Karpas-422 (cell line): ENCODE results near the gene SMPX. TPM values are rescaled to one million over a fixed set of nuclear protein-coding genes. Genes with fewer than 3 reads are reported as not detected.

Source experiments
- DNase-seq: peaks from one replicate; pipeline ENCODE4 v3.0.0-alpha.2; 2015
- H2AFZ ChIP-seq: fragments of 200-600 bp; sonication (generic); 2 replicates; pipeline ENCODE4 v1.6.1; 2014; ENCODE audit warnings: antibody characterized with exemption, low read length, mixed read lengths
- H3K27ac ChIP-seq: fragments of 200-600 bp; sonication (generic); 2 replicates; pipeline ENCODE4 v1.5.1; 2014; ENCODE audit warnings: mild to moderate bottlenecking, low read length, moderate library complexity
- H3K27me3 ChIP-seq: fragments of 200-600 bp; sonication (generic); 2 replicates; pipeline ENCODE4 v1.6.1; 2014; ENCODE audit warnings: low read length, mixed read lengths
- H3K36me3 ChIP-seq: fragments of 200-600 bp; sonication (generic); 2 replicates; pipeline ENCODE4 v1.6.1; 2014; ENCODE audit warnings: low read length, mixed read lengths; ENCODE audit not compliant: insufficient read depth
- H3K4me1 ChIP-seq: fragments of 200-600 bp; sonication (generic); 2 replicates; pipeline ENCODE4 v1.6.1; 2014; ENCODE audit warnings: mild to moderate bottlenecking, low read length, mixed read lengths
- H3K4me2 ChIP-seq: fragments of 200-600 bp; sonication (generic); 2 replicates; pipeline ENCODE4 v1.6.1; 2014; ENCODE audit warnings: low read length, low read depth, mild to moderate bottlenecking; ENCODE audit not compliant: poor library complexity, severe bottlenecking
- H3K4me3 ChIP-seq: fragments of 200-600 bp; sonication (generic); 2 replicates; pipeline ENCODE4 v1.5.1; 2014; ENCODE audit warnings: mild to moderate bottlenecking, antibody characterized with exemption, low read length, mixed read lengths
- H3K79me2 ChIP-seq: fragments of 200-600 bp; sonication (generic); 2 replicates; pipeline ENCODE4 v1.6.1; 2014; ENCODE audit warnings: mild to moderate bottlenecking, low read length, mixed read lengths
- H3K9ac ChIP-seq: fragments of 200-600 bp; sonication (generic); 2 replicates; pipeline ENCODE4 v1.6.0; 2014; ENCODE audit warnings: low read length
- H3K9me2 ChIP-seq: fragments of 200-600 bp; sonication (generic), shearing (Covaris generic); replicated peaks from 2 replicates; pipeline ENCODE4 v1.6.0; 2014; ENCODE audit warnings: mild to moderate bottlenecking, low read length, moderate library complexity; ENCODE audit not compliant: insufficient read depth
- H3K9me3 ChIP-seq: fragments of 300-700, 200-600 bp; sonication (generic); 2 replicates; pipeline ENCODE4 v1.6.1; 2014; ENCODE audit warnings: low read length, mixed read lengths
- H4K20me1 ChIP-seq: fragments of 200-600 bp; sonication (generic); 2 replicates; pipeline ENCODE4 v1.6.1; 2014; ENCODE audit warnings: mild to moderate bottlenecking, antibody characterized with exemption, low read length, low read depth; ENCODE audit not compliant: insufficient read depth
- total RNA-seq: library from RNA; depleted of rRNA; stranded (reverse); fragments of >200 nt; shearing (Covaris generic); gene quantifications from 2 replicates; pipeline ENCODE4 v1.2.3, GENCODE V29; 2014; ENCODE audit warnings: low replicate concordance

The SMPX gene
- total RNA-seq, 1 experiment from 2014 or later = not detected

GRCh38 chrX:21700967-21701366, 56.9 kb downstream of the SMPX start:
- H3K27me3 ChIP-seq = no peaks in the 10 kb centered on the region
- DNase-seq = no peak
- no peak overlapping the region for H3K27ac ChIP-seq
- no peaks in the 10 kb centered on the region for H3K9me2 ChIP-seq
- no peaks in the 10 kb centered on the region for H3K79me2 ChIP-seq
- H3K36me3 ChIP-seq = no peaks in the 10 kb centered on the region
- H3K4me2 ChIP-seq = no peak overlapping the region
- H3K4me1 ChIP-seq = no peaks in the 10 kb centered on the region
- no peaks in the 10 kb centered on the region for H4K20me1 ChIP-seq
- no peak overlapping the region for H2AFZ ChIP-seq
- no peak overlapping the region for H3K4me3 ChIP-seq
- H3K9ac ChIP-seq = no peak overlapping the region
- no peaks in the 10 kb centered on the region; the same call in 1 of the 2 replicates for H3K9me3 ChIP-seq

GRCh38 chrX:21700275-21700674, 57.6 kb downstream of the SMPX start:
- H4K20me1 ChIP-seq = no peaks in the 10 kb centered on the region
- no peaks in the 10 kb centered on the region for H3K79me2 ChIP-seq
- H3K9me2 ChIP-seq = no peaks in the 10 kb centered on the region
- no peak overlapping the region for H3K4me2 ChIP-seq
- H3K36me3 ChIP-seq = no peaks in the 10 kb centered on the region
- H3K9ac ChIP-seq = no peak overlapping the region
- H2AFZ ChIP-seq = no peak overlapping the region
- H3K4me3 ChIP-seq = no peak overlapping the region
- no peaks in the 10 kb centered on the region for H3K27me3 ChIP-seq
- H3K27ac ChIP-seq = no peak overlapping the region
- no peak for DNase-seq
- H3K4me1 ChIP-seq = no peaks in the 10 kb centered on the region
- no peaks in the 10 kb centered on the region; the same call in 1 of the 2 replicates for H3K9me3 ChIP-seq

GRCh38 chrX:21699136-21699535, 58.8 kb downstream of the SMPX start:
- DNase-seq = no peak
- Histone ChIP-seq H3K4me3 (no peak overlapping the region), H2AFZ (no peak overlapping the region), H3K9me3 (no peaks in the 10 kb centered on the region; the same call in 1 of the 2 replicates), H3K27ac (no peak overlapping the region), H3K9ac (no peak overlapping the region), H3K79me2 (no peaks in the 10 kb centered on the region), H3K27me3 (no peaks in the 10 kb centered on the region), H4K20me1 (no peaks in the 10 kb centered on the region), H3K4me2 (no peak overlapping the region), H3K4me1 (no peaks in the 10 kb centered on the region), H3K36me3 (no peaks in the 10 kb centered on the region), H3K9me2 (no peaks in the 10 kb centered on the region)

GRCh38 chrX:21698272-21698671, 59.6 kb downstream of the SMPX start:
- no peak overlapping the region for H3K27ac ChIP-seq
- no peak overlapping the region for H2AFZ ChIP-seq
- H4K20me1 ChIP-seq = no peaks in the 10 kb centered on the region
- no peaks in the 10 kb centered on the region for H3K9me2 ChIP-seq
- no peak overlapping the region for H3K4me3 ChIP-seq
- no peak for DNase-seq
- no peaks in the 10 kb centered on the region for H3K4me1 ChIP-seq
- no peaks in the 10 kb centered on the region for H3K79me2 ChIP-seq
- H3K27me3 ChIP-seq = no peaks in the 10 kb centered on the region
- no peaks in the 10 kb centered on the region for H3K36me3 ChIP-seq
- H3K9ac ChIP-seq = no peak overlapping the region
- H3K4me2 ChIP-seq = no peak overlapping the region
- H3K9me3 ChIP-seq = no peaks in the 10 kb centered on the region; the same call in 1 of the 2 replicates

GRCh38 chrX:21691512-21692018, 66.4 kb downstream of the SMPX start:
- Histone ChIP-seq H3K9me3 (no peaks in the 10 kb centered on the region), H3K4me3 (no peak overlapping the region), H2AFZ (no peak overlapping the region), H3K36me3 (no peaks in the 10 kb centered on the region), H3K4me2 (no peak overlapping the region), H3K27ac (no peak overlapping the region), H4K20me1 (no peaks in the 10 kb centered on the region), H3K4me1 (no peaks in the 10 kb centered on the region), H3K9ac (no peak overlapping the region), H3K9me2 (no peaks in the 10 kb centered on the region), H3K27me3 (no peaks in the 10 kb centered on the region), H3K79me2 (no peaks in the 10 kb centered on the region)
- DNase-seq = no peak

GRCh38 chrX:21683941-21684340, 74.0 kb downstream of the SMPX start:
- no peaks in the 10 kb centered on the region for H3K9me2 ChIP-seq
- H3K4me2 ChIP-seq = no peak overlapping the region
- no peak for DNase-seq
- no peaks in the 10 kb centered on the region for H4K20me1 ChIP-seq
- H3K9me3 ChIP-seq = no peaks in the 10 kb centered on the region
- H3K27me3 ChIP-seq = no peaks in the 10 kb centered on the region
- H3K79me2 ChIP-seq = no peaks in the 10 kb centered on the region
- no peak overlapping the region for H3K27ac ChIP-seq
- no peaks in the 10 kb centered on the region for H3K36me3 ChIP-seq
- H3K4me3 ChIP-seq = no peak overlapping the region
- no peak overlapping the region for H2AFZ ChIP-seq
- no peaks in the 10 kb centered on the region for H3K4me1 ChIP-seq
- H3K9ac ChIP-seq = no peak overlapping the region

- no peak overlapping the region for H3K9ac ChIP-seq
- no peaks in the 10 kb centered on the region for H3K9me2 ChIP-seq
- no peak overlapping the region for H3K4me2 ChIP-seq
- H3K27me3 ChIP-seq = no peaks in the 10 kb centered on the region
- no peaks in the 10 kb centered on the region for H4K20me1 ChIP-seq
- no peak overlapping the region for H3K27ac ChIP-seq
- H2AFZ ChIP-seq = no peak overlapping the region
- no peak for DNase-seq
- no peaks in the 10 kb centered on the region for H3K79me2 ChIP-seq
- H3K9me3 ChIP-seq = no peaks in the 10 kb centered on the region
- no peaks in the 10 kb centered on the region for H3K4me1 ChIP-seq
- H3K36me3 ChIP-seq = no peaks in the 10 kb centered on the region
- no peak overlapping the region for H3K4me3 ChIP-seq
Observed at GRCh38 chrX:21678048-21678612, 79.8 kb downstream of the SMPX start.

GRCh38 chrX:21675931-21676330, 82.0 kb downstream of the SMPX start:
- no peak overlapping the region for H3K4me2 ChIP-seq
- H3K9ac ChIP-seq = no peak overlapping the region
- H3K4me3 ChIP-seq = no peak overlapping the region
- H2AFZ ChIP-seq = no peak overlapping the region
- no peak for DNase-seq
- H4K20me1 ChIP-seq = no peaks in the 10 kb centered on the region
- no peaks in the 10 kb centered on the region for H3K9me3 ChIP-seq
- no peaks in the 10 kb centered on the region for H3K36me3 ChIP-seq
- no peaks in the 10 kb centered on the region for H3K79me2 ChIP-seq
- H3K27me3 ChIP-seq = no peaks in the 10 kb centered on the region
- no peak overlapping the region for H3K27ac ChIP-seq
- no peaks in the 10 kb centered on the region for H3K4me1 ChIP-seq
- no peaks in the 10 kb centered on the region for H3K9me2 ChIP-seq
